Neural progenitor cell (in vitro differentiated cells): ENCODE data around the gene PAQR7. TPM values are rescaled to one million over a fixed set of nuclear protein-coding genes. Genes with fewer than 3 reads are reported as not detected.

Experiments used
- DNase-seq: peaks from one replicate; pipeline ENCODE4 v3.0.0-alpha.2; 2016; ENCODE audit warnings: low spot score
- H2AFZ ChIP-seq: fragments of 200-600 bp; sonication (generic); replicated peaks from 2 replicates; pipeline ENCODE4 v1.6.1; 2016; ENCODE audit warnings: antibody characterized with exemption
- H3F3A ChIP-seq: fragments of 200-600 bp; sonication (generic); 2 replicates; pipeline ENCODE4 v1.6.1; 2016; ENCODE audit warnings: antibody characterized with exemption, low read depth
- H3K27ac ChIP-seq: fragments of 200-600 bp; sonication (generic); 2 replicates; pipeline ENCODE4 v1.5.1; 2016; ENCODE audit warnings: mild to moderate bottlenecking
- H3K27me3 ChIP-seq: fragments of 200-600 bp; sonication (generic); 2 replicates; pipeline ENCODE4 v1.6.1; 2016; ENCODE audit warnings: mild to moderate bottlenecking, moderate library complexity
- H3K36me3 ChIP-seq: fragments of 200-600 bp; sonication (generic); 2 replicates; pipeline ENCODE4 v1.5.1; 2016
- H3K4me1 ChIP-seq: fragments of 200-600 bp; sonication (generic); 2 replicates; pipeline ENCODE4 v1.6.1; 2016; ENCODE audit warnings: mixed run types
- H3K4me2 ChIP-seq: fragments of 200-600 bp; sonication (generic); 2 replicates; pipeline ENCODE4 v1.6.1; 2016
- H3K4me3 ChIP-seq: fragments of 200-600 bp; sonication (generic); 2 replicates; pipeline ENCODE4 v1.5.1; 2016
- H3K79me2 ChIP-seq: fragments of 200-600 bp; sonication (generic); 2 replicates; pipeline ENCODE4 v1.6.1; 2016; ENCODE audit warnings: low read depth
- H3K9ac ChIP-seq: fragments of 200-600 bp; sonication (generic); 2 replicates; pipeline ENCODE4 v1.6.1; 2016
- H3K9me3 ChIP-seq: fragments of 200-600 bp; sonication (generic); 2 replicates; pipeline ENCODE4 v1.5.1; 2016; ENCODE audit warnings: low read depth
- H4K20me1 ChIP-seq: fragments of 200-600 bp; sonication (generic); 2 replicates; pipeline ENCODE4 v1.6.1; 2016; ENCODE audit warnings: low read depth
- H3K27ac Mint-ChIP-seq: 3 replicates; pipeline ENCODE4 v1.8.0; 2021; ENCODE audit warnings: mixed read lengths
- H3K27me3 Mint-ChIP-seq: 2 replicates; pipeline ENCODE4 v1.8.0; 2022; ENCODE audit warnings: low read depth, mild to moderate bottlenecking, inconsistent platforms, moderate library complexity, mixed read lengths; ENCODE audit not compliant: insufficient read depth
- H3K36me3 Mint-ChIP-seq: 3 replicates; pipeline ENCODE4 v1.8.0; 2021; ENCODE audit warnings: mixed read lengths
- H3K4me1 Mint-ChIP-seq: 3 replicates; pipeline ENCODE4 v1.8.0; 2021; ENCODE audit warnings: mixed read lengths
- H3K4me3 Mint-ChIP-seq: 3 replicates; pipeline ENCODE4 v1.8.0; 2021; ENCODE audit warnings: mild to moderate bottlenecking, moderate library complexity, mixed read lengths
- H3K9me3 Mint-ChIP-seq: 3 replicates; pipeline ENCODE4 v1.8.0; 2020; ENCODE audit warnings: mixed read lengths
- EZH2 ChIP-seq: fragments of 200-600 bp; sonication (generic); IDR thresholded peaks from 2 replicates; pipeline ENCODE4 v1.6.1; 2017; ENCODE audit warnings: antibody characterized with exemption, mild to moderate bottlenecking, moderate library complexity
- EZH2phosphoT487 ChIP-seq: fragments of 200-600 bp; sonication (generic); IDR thresholded peaks from 2 replicates; pipeline ENCODE4 v1.6.1; 2017; ENCODE audit warnings: antibody characterized with exemption
- total RNA-seq: library from RNA; depleted of rRNA; stranded (reverse); fragments of >200 nt; gene quantifications from 2 replicates; pipeline ENCODE4 v1.2.3, GENCODE V29; 2015; ENCODE audit warnings: low replicate concordance
- TF ChIP-seq, protein P1 (sequence below): fragments of 200-600 bp; sonication (generic); IDR thresholded peaks from 2 replicates; pipeline ENCODE4 v1.5.1; 2017; ENCODE audit warnings: antibody characterized with exemption, mild to moderate bottlenecking

Gene PAQR7
- total RNA-seq, 1 donor from 2014 or later = 1.1 TPM

DNA sequence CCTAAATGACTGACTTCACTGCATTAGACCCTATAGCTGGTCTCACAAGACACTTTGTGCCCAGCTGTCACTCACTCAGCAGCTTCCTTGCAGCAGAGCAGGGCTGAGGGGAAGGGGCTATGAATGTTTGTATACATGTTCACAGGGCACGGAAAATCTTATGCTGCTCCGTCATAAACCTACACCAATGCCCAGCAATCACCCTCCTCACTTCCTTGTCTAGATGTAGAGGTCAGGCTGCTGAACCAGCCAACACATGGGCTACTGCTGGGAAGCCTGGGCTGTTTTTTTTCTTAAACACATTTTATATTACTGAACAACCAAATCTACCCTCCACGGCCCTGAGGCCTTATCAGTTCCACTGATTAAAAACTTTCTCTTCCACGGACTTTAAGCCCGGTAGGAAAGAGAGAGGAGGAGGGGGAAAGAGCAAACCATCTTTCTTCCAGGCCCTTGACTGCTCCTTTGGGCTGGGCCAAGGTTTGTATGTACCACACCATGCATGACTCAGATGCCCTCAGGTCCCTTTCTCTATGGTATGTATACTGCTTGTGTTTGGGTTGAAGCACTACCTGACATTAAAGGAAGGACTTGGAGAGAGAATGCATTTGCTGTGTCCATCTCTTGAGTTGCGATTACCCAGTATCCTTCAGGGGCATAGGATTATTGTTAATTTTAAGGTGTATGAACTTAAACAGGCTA lies 43.0 kb downstream of the PAQR7 start:
- TF ChIP-seq, protein P1, sequence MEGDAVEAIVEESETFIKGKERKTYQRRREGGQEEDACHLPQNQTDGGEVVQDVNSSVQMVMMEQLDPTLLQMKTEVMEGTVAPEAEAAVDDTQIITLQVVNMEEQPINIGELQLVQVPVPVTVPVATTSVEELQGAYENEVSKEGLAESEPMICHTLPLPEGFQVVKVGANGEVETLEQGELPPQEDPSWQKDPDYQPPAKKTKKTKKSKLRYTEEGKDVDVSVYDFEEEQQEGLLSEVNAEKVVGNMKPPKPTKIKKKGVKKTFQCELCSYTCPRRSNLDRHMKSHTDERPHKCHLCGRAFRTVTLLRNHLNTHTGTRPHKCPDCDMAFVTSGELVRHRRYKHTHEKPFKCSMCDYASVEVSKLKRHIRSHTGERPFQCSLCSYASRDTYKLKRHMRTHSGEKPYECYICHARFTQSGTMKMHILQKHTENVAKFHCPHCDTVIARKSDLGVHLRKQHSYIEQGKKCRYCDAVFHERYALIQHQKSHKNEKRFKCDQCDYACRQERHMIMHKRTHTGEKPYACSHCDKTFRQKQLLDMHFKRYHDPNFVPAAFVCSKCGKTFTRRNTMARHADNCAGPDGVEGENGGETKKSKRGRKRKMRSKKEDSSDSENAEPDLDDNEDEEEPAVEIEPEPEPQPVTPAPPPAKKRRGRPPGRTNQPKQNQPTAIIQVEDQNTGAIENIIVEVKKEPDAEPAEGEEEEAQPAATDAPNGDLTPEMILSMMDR = no peak
- TF ChIP-seq EZH2 (no peak), EZH2phosphoT487 (no peak)
- H3K4me3 ChIP-seq = no peak overlapping the region
- Mint-ChIP-seq H3K27ac (no peak overlapping the region), H3K4me1 (no peaks in the 10 kb centered on the region), H3K4me3 (no peak overlapping the region), H3K36me3 (peaks cover 21% of the 10 kb centered on the region), H3K27me3 (no peaks in the 10 kb centered on the region), H3K9me3 (no peaks in the 10 kb centered on the region)
- no peak overlapping the region for H3K27ac ChIP-seq
- no peak overlapping the region for H3K4me2 ChIP-seq
- no peak overlapping the region for H3K9ac ChIP-seq
- peaks cover 1% of the 10 kb centered on the region for H3F3A ChIP-seq
- no peaks in the 10 kb centered on the region for H3K9me3 ChIP-seq
- DNase-seq = no peak
- H3K27me3 ChIP-seq = no peaks in the 10 kb centered on the region
- peaks cover 7% of the 10 kb centered on the region for H4K20me1 ChIP-seq
- no peaks in the 10 kb centered on the region for H3K4me1 ChIP-seq
- H3K79me2 ChIP-seq = peaks cover 1% of the 10 kb centered on the region
- H2AFZ ChIP-seq = no peak overlapping the region
- H3K36me3 ChIP-seq = peaks cover 6% of the 10 kb centered on the region

DNA sequence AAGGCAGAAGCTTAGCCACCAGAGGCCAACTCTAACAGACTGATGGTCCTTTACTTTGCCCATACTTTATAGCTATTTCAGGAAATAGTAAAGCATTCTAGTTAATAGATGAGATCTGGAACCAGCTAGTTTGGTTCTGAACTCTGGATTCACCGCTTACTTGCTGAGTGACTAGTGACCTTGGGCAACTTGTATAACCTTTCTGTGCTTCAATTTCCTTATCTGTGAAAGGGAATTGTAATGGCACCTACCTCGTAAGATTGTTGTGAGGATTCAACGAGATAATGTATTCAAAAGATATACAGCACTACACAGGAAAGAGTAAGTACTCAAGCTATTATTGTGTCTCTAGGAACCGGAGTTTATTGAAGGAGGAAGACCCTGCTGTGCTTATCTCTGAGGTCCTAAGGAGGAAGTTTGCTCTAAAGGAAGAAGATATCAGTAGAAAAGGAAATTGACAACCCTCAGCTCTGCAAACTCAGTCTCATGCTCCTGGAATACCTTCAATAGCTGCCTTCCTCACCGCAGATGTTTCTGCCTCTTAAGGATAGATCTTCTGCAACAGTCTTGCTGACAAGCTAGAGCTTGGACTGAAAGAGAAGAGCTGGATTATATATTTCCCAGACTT lies 43.8 kb downstream of the PAQR7 start:
- H3K4me1 Mint-ChIP-seq = no peaks in the 10 kb centered on the region
- Histone ChIP-seq H3K36me3 (peaks cover 6% of the 10 kb centered on the region), H3K4me1 (no peaks in the 10 kb centered on the region), H3K4me3 (no peak overlapping the region), H3K27ac (no peak overlapping the region), H3K79me2 (no peaks in the 10 kb centered on the region), H3K9me3 (no peaks in the 10 kb centered on the region), H3F3A (no peaks in the 10 kb centered on the region), H2AFZ (no peak overlapping the region), H3K9ac (no peak overlapping the region), H3K4me2 (no peak overlapping the region), H4K20me1 (peaks cover 5% of the 10 kb centered on the region), H3K27me3 (no peaks in the 10 kb centered on the region)
- H3K9me3 Mint-ChIP-seq = no peaks in the 10 kb centered on the region
- no peak for DNase-seq
- H3K36me3 Mint-ChIP-seq = peaks cover 20% of the 10 kb centered on the region
- H3K27ac Mint-ChIP-seq = no peak overlapping the region
- no peak overlapping the region for H3K4me3 Mint-ChIP-seq
- no peaks in the 10 kb centered on the region for H3K27me3 Mint-ChIP-seq
- TF ChIP-seq, protein P1 = no peak
- TF ChIP-seq EZH2phosphoT487 = no peak
- no peak for TF ChIP-seq EZH2

DNA sequence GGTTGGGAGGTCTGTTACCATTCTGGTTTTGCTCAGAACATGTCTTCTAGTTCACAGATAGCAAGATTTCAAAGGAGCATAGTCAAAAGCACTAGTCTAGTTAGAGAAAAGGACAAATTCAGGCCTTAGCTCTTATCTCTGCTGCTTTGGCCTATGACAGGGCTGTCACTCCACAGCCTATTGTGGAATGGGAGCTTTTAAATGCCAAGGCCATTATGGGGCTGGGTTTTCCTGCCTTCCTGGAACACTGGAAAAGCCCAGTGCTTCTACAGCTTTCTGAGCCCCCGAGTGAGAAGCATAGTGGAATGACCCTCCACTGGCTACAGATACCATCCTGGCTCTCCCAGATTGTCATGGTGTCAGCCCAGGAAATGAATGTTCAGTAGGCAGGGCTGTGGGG lies 46.5 kb downstream of the PAQR7 start:
- no peaks in the 10 kb centered on the region for H3K4me1 ChIP-seq
- no peaks in the 10 kb centered on the region for H3K79me2 ChIP-seq
- DNase-seq = no peak
- peaks cover 5% of the 10 kb centered on the region for H4K20me1 ChIP-seq
- no peaks in the 10 kb centered on the region for H3K4me1 Mint-ChIP-seq
- no peaks in the 10 kb centered on the region for H3K27me3 Mint-ChIP-seq
- H3K9ac ChIP-seq = no peak overlapping the region
- no peaks in the 10 kb centered on the region for H3F3A ChIP-seq
- no peak overlapping the region for H3K27ac ChIP-seq
- H2AFZ ChIP-seq = no peak overlapping the region
- no peaks in the 10 kb centered on the region for H3K9me3 Mint-ChIP-seq
- H3K4me3 ChIP-seq = no peak overlapping the region
- peaks cover 6% of the 10 kb centered on the region for H3K36me3 ChIP-seq
- H3K27me3 ChIP-seq = no peaks in the 10 kb centered on the region
- no peaks in the 10 kb centered on the region for H3K9me3 ChIP-seq
- no peak overlapping the region for H3K4me2 ChIP-seq
- H3K27ac Mint-ChIP-seq = no peak overlapping the region
- no peak overlapping the region for H3K4me3 Mint-ChIP-seq
- H3K36me3 Mint-ChIP-seq = peaks cover 14% of the 10 kb centered on the region
- TF ChIP-seq EZH2 (no peak), EZH2phosphoT487 (no peak)
- TF ChIP-seq, protein P1 = no peak
